Nephron (organoid): ENCODE measurements around the gene DNER.
"Not testable (repeated sequence)": the region's sequence is repeated elsewhere in the genome, so short reads cannot be mapped to it uniquely, and the experiment has no call there.

Experiments
- H3K27ac Mint-ChIP-seq, 3 experiments: 2 replicates each; pipeline ENCODE4 v1.8.0; 2020; ENCODE audit warnings: mixed read lengths in 3 of 3, mild to moderate bottlenecking in 2 of 3, moderate library complexity in 1 of 3
- H3K27me3 Mint-ChIP-seq: 2 replicates; pipeline ENCODE4 v1.8.0; 2021; ENCODE audit warnings: low read depth, mild to moderate bottlenecking, moderate library complexity, mixed read lengths
- H3K36me3 Mint-ChIP-seq: 2 replicates; pipeline ENCODE4 v1.8.0; 2020; ENCODE audit warnings: low read depth, mixed read lengths
- H3K4me1 Mint-ChIP-seq: 2 replicates; pipeline ENCODE4 v1.8.0; 2020; ENCODE audit warnings: mixed read lengths
- H3K4me3 Mint-ChIP-seq, 3 experiments: 2 replicates each; pipeline ENCODE4 v1.8.0; 2020; ENCODE audit warnings: mild to moderate bottlenecking in 3 of 3, mixed read lengths in 3 of 3, moderate library complexity in 2 of 3
- H3K9me3 Mint-ChIP-seq: 2 replicates; pipeline ENCODE4 v1.8.0; 2020; ENCODE audit warnings: mixed read lengths
- TF ChIP-seq, protein P1 (sequence below), 3 experiments: fragments of 200-600 bp; sonication (generic); IDR thresholded peaks; one replicate each; pipeline ENCODE4 v1.5.0; 2021; ENCODE audit warnings: antibody characterized with exemption in 3 of 3; ENCODE audit not compliant: unreplicated experiment in 3 of 3

Gene DNER, protein sequence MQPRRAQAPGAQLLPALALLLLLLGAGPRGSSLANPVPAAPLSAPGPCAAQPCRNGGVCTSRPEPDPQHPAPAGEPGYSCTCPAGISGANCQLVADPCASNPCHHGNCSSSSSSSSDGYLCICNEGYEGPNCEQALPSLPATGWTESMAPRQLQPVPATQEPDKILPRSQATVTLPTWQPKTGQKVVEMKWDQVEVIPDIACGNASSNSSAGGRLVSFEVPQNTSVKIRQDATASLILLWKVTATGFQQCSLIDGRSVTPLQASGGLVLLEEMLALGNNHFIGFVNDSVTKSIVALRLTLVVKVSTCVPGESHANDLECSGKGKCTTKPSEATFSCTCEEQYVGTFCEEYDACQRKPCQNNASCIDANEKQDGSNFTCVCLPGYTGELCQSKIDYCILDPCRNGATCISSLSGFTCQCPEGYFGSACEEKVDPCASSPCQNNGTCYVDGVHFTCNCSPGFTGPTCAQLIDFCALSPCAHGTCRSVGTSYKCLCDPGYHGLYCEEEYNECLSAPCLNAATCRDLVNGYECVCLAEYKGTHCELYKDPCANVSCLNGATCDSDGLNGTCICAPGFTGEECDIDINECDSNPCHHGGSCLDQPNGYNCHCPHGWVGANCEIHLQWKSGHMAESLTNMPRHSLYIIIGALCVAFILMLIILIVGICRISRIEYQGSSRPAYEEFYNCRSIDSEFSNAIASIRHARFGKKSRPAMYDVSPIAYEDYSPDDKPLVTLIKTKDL

DNA sequence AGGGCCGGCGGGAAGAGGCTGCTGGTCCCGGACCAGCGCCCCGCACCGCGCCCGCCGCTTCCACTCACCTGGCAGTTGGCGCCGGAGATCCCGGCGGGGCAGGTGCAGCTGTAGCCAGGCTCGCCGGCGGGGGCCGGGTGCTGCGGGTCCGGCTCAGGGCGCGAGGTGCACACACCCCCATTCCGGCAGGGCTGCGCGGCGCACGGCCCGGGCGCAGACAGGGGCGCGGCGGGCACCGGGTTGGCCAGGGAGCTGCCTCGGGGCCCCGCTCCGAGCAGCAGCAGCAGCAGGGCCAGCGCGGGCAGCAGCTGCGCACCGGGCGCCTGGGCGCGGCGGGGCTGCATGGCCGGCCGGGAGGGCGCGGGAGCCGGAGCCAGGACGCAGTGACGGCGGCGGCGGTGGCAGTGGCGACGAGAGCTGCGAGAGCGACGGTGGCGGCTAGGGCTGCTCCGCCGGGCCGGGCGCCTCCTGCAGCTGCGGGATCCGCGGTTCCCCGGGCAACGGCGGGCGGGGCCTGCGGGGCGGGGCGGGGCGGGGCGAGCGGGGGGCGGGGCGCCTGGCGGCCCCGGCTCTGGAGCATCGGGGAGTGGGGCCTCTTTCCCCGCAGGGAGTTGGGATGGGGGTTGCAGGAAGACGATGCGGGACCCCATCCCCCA, at the start of gene DNER:
Gene DNER (minus strand): TSS at position 476 of the 656 bp plus-strand sequence. CDS start 132 bp downstream, at position 344.
- H3K4me1 Mint-ChIP-seq: peaks cover 10% of the 10 kb centered on the region
- peak within 1 kb of the TSS in 1 of 3 experiments; percentile 79 for H3K27ac Mint-ChIP-seq
- H3K27me3 Mint-ChIP-seq: peaks cover 87% of the 10 kb centered on the region
- TF ChIP-seq, protein P1, sequence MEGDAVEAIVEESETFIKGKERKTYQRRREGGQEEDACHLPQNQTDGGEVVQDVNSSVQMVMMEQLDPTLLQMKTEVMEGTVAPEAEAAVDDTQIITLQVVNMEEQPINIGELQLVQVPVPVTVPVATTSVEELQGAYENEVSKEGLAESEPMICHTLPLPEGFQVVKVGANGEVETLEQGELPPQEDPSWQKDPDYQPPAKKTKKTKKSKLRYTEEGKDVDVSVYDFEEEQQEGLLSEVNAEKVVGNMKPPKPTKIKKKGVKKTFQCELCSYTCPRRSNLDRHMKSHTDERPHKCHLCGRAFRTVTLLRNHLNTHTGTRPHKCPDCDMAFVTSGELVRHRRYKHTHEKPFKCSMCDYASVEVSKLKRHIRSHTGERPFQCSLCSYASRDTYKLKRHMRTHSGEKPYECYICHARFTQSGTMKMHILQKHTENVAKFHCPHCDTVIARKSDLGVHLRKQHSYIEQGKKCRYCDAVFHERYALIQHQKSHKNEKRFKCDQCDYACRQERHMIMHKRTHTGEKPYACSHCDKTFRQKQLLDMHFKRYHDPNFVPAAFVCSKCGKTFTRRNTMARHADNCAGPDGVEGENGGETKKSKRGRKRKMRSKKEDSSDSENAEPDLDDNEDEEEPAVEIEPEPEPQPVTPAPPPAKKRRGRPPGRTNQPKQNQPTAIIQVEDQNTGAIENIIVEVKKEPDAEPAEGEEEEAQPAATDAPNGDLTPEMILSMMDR (IDR thresholded peaks at IDR 0.05; ENCODE audit: unreplicated experiment in 3 of 3): no peak
- peak within 1 kb of the TSS; percentile 80 to 85 (median 85) for H3K4me3 Mint-ChIP-seq
- H3K9me3 Mint-ChIP-seq: peaks cover 7% of the 10 kb centered on the region
- no peaks in the 10 kb centered on the region for H3K36me3 Mint-ChIP-seq

DNA sequence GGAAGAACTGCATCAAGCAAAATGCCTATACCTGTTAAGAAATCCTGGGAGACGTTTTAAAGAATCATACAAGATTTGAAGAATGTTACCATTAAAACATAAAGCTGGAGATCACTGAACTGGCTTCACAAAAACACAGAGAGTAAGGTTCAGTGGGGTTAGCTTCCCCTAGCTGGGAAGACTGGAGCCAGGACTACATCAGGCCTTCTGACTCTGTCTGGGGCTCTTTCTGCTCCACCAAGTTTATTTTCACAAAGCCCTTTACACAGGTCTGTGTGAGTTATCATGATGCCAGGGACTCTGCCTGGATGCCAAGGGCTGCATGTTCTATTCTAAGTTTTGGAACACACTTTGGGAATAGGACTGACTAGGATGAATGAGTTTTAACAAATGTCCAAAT, 47.3 kb upstream of the DNER start:
- Mint-ChIP-seq H3K27me3 (no peaks in the 10 kb centered on the region), H3K27ac (no peak overlapping the region), H3K9me3 (no peaks in the 10 kb centered on the region), H3K36me3 (peaks cover 33% of the 10 kb centered on the region), H3K4me3 (no peak overlapping the region), H3K4me1 (no peaks in the 10 kb centered on the region)
- TF ChIP-seq, protein P1 (IDR thresholded peaks at IDR 0.05; ENCODE audit: unreplicated experiment in 3 of 3): no peak

DNA sequence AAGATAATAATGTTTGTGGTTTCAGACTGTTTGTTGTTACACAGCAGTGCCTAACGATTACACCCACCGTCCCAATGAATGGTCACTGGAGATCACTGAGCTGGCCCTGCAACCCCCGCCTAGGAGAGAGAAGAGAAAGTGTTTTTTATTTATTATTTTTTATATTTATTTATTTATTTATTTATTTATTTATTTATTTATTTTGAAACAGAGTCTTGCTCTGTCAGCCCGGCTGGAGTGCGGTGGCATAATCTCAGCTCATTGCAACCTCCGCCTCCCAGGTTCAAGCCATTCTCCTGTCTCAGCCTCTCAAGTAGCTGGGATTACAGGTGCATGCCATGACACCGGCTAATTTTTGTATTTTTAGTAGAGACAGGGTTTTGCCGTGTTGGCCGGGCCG, 43.1 kb upstream of the DNER start:
- H3K27me3 Mint-ChIP-seq, H3K27ac Mint-ChIP-seq, H3K4me3 Mint-ChIP-seq, H3K4me1 Mint-ChIP-seq, H3K9me3 Mint-ChIP-seq, H3K36me3 Mint-ChIP-seq: not testable (repeated sequence)

DNA sequence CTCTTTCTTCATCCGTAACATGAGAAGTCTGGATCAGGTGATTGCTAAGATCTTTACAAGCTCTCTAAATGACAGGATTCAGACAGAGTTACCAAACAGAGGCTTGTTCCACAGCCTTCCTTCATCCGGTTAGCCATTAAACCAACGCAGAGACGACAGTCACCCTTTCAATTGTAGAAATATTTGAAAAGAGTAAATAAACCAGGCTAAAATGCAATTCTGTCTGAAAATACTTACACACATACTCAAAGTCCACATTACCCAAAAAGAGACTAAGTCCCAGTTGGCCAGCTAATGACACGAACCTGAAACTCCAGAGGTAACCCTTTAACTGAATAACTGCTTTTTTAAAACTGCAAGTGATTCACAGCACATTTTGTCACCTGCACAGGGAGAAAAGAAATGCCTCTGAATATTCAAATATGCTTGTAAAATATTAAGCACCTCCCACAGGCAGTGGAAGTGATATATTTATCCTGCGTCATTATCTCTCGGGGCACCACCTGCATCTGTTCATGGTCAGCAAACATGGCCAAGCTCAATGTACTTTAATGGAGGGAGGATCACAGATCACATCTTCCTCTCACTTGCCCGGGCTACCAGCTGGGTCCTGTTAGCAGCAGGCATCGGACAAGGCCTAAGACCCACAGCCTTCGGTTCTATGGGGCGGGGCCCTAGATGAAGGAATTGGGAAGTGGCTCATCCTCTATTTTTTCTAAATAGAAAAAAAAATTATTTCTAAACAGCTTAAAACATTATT, 38.8 kb upstream of the DNER start:
- Mint-ChIP-seq H3K9me3 (no peaks in the 10 kb centered on the region), H3K27me3 (no peaks in the 10 kb centered on the region), H3K4me1 (no peaks in the 10 kb centered on the region), H3K27ac (peak overlapping the region in 1 of 3 experiments; percentile 45), H3K4me3 (no peak overlapping the region), H3K36me3 (no peaks in the 10 kb centered on the region)
- TF ChIP-seq, protein P1 (IDR thresholded peaks at IDR 0.05; ENCODE audit: unreplicated experiment in 3 of 3): no peak

DNA sequence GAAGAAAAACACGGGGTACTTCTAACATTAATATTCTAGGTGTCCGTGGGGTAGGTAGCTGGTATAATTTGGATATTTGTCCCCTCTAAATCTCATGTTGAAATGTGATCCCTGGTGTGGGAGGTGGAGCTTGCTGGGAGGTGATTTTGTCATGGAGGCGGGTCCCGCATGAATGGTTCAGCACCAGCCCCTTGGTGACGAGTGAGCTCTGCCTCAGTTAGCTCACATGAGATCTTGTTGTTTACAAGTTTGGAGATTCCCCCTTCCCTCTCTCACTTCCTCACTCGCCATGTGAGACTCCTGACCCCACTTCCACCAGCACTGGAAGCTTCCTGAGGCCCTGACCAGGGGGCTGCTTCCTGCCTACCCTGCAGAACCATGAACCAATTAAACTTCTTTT, 35.4 kb upstream of the DNER start:
- no peak overlapping the region for H3K27ac Mint-ChIP-seq
- H3K9me3 Mint-ChIP-seq: peaks cover 5% of the 10 kb centered on the region
- no peaks in the 10 kb centered on the region for H3K4me1 Mint-ChIP-seq
- no peaks in the 10 kb centered on the region for H3K36me3 Mint-ChIP-seq
- TF ChIP-seq, protein P1 (IDR thresholded peaks at IDR 0.05; ENCODE audit: unreplicated experiment in 3 of 3): no peak
- H3K27me3 Mint-ChIP-seq: no peaks in the 10 kb centered on the region
- H3K4me3 Mint-ChIP-seq: no peak overlapping the region
